Small intestine (tissue), 7 donors: ENCODE results near the gene LRRC25. TPM values are rescaled to one million over a fixed set of nuclear protein-coding genes. Genes with fewer than 3 reads are reported as not detected.
"Not testable (repeated sequence)": the region's sequence is repeated elsewhere in the genome, so short reads cannot be mapped to it uniquely, and the experiment has no call there.

Source experiments
- DNase-seq, 2 donors: peaks; one replicate each; pipeline versions ENCODE4 v3.0.0 to v3.0.0-alpha.2; 2013
- FAIRE-seq: peaks from 2 replicates; lab custom pipeline; 2012; peaks lifted over from hg19 to GRCh38; lab: Jason Lieb, UNC
- H3K27ac ChIP-seq, 3 donors: one replicate each; pipeline ENCODE4 v1.5.1; 2013; ENCODE audit warnings: low read length in 2 of 3, mild to moderate bottlenecking in 2 of 3, control low read depth in 1 of 3, inconsistent platforms in 1 of 3, low read depth in 1 of 3, moderate library complexity in 1 of 3
- H3K27me3 ChIP-seq, 3 donors: one replicate each; pipeline ENCODE4 v1.6.1; 2013; ENCODE audit warnings: low read length in 3 of 3, inconsistent platforms in 1 of 3; ENCODE audit not compliant: control insufficient read depth in 3 of 3, insufficient read depth in 3 of 3
- H3K36me3 ChIP-seq, 3 donors: one replicate each; pipeline ENCODE4 v1.6.1; 2013; ENCODE audit warnings: low read length in 3 of 3, inconsistent platforms in 1 of 3, low read depth in 1 of 3, mild to moderate bottlenecking in 1 of 3, moderate library complexity in 1 of 3; ENCODE audit not compliant: control insufficient read depth in 3 of 3, insufficient read depth in 2 of 3
- H3K4me1 ChIP-seq, 3 donors: one replicate each; pipeline ENCODE4 v1.6.1; 2013; ENCODE audit warnings: low read length in 2 of 3, inconsistent platforms in 1 of 3, low read depth in 1 of 3, mild to moderate bottlenecking in 1 of 3, moderate library complexity in 1 of 3; ENCODE audit not compliant: control insufficient read depth in 3 of 3, insufficient read depth in 2 of 3
- H3K4me3 ChIP-seq, 3 donors: one replicate each; pipeline ENCODE4 v1.5.1; 2013; ENCODE audit warnings: low read length in 3 of 3, control low read depth in 1 of 3, inconsistent platforms in 1 of 3, low read depth in 1 of 3, mild to moderate bottlenecking in 1 of 3, moderate library complexity in 1 of 3
- H3K9me3 ChIP-seq, 2 donors: one replicate each; pipeline ENCODE4 v1.6.1; 2013; ENCODE audit warnings: low read depth in 1 of 2, low read length in 1 of 2; ENCODE audit not compliant: control insufficient read depth in 2 of 2, insufficient read depth in 1 of 2
- WGBS, 3 donors: extraction: QIAGEN DNeasy Blood & Tissue Kit; methylation state at CpG; one replicate each; pipeline ENCODE4 v1.1.7; 2013; 5-methylcytosine and 5-hydroxymethylcytosine counted together
- polyA plus RNA-seq, 4 donors: library from polyadenylated mRNA; stranded (reverse) in 3 of 4; unstranded in 1 of 4; fragments of 200-250 nt in 3 of 4; fragments of 120-200 nt in 1 of 4; gene quantifications; one replicate each; pipeline versions ENCODE4 v1.2.1 to v1.2.3, GENCODE V29; 2013
- donor health status: healthy with polysubstance abuse.
- donor health status: control.
- donor health status: control.
- donor health status: Bipolar disorder and iron deficiency.
- donor health status: healthy.

The LRRC25 gene
- polyA plus RNA-seq, 4 donors = 0.89 to 5.1 (median 3.4) TPM

GRCh38 chr19:18406749-18407148 lies 9.3 kb upstream of the LRRC25 start:
- no peaks in the 10 kb centered on the region for H3K27me3 ChIP-seq
- WGBS, 3 donors = 92 to 94% (median 92%) methylated on average over 9 of the region's 9 CpGs
- FAIRE-seq (no peak), DNase-seq (no peak)
- peaks cover 0 to 2% (median 0%) of the 10 kb centered on the region in 3 donors for H3K36me3 ChIP-seq
- no peak overlapping the region for H3K4me3 ChIP-seq
- H3K4me1 ChIP-seq = peaks cover 0 to 32% (median 0%) of the 10 kb centered on the region in 3 donors
- no peak overlapping the region for H3K27ac ChIP-seq
- H3K9me3 ChIP-seq = no peaks in the 10 kb centered on the region

DNA sequence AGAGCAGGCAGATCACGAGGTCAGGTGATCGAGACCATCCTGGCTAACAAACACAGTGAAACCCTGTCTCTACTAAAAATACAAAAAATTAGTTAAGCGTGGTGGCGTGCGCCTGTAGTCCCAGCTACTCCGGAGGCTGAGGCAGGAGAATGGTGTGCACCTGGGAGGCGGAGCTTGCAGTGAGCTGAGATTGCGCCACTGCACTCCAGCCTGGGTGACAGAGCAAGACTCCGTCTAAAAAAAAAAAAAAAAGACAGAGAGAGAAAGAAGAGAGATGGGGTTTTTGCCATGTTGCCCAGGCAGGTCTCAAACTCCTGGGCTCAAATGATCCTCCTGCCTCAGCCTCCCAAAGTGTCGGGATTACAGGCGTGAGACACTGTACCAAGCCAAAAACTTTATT lies 8.3 kb upstream of the LRRC25 start:
- not testable (repeated sequence) for H3K36me3 ChIP-seq, H3K27ac ChIP-seq, FAIRE-seq, H3K4me3 ChIP-seq, H3K9me3 ChIP-seq, H3K27me3 ChIP-seq, DNase-seq
- WGBS, 3 donors = 84 to 87% (median 86%) methylated on average over 10 to 11 of the region's 11 CpGs
- H3K4me1 ChIP-seq = peaks cover 0 to 37% (median 0%) of the 10 kb centered on the region in 3 donors

DNA sequence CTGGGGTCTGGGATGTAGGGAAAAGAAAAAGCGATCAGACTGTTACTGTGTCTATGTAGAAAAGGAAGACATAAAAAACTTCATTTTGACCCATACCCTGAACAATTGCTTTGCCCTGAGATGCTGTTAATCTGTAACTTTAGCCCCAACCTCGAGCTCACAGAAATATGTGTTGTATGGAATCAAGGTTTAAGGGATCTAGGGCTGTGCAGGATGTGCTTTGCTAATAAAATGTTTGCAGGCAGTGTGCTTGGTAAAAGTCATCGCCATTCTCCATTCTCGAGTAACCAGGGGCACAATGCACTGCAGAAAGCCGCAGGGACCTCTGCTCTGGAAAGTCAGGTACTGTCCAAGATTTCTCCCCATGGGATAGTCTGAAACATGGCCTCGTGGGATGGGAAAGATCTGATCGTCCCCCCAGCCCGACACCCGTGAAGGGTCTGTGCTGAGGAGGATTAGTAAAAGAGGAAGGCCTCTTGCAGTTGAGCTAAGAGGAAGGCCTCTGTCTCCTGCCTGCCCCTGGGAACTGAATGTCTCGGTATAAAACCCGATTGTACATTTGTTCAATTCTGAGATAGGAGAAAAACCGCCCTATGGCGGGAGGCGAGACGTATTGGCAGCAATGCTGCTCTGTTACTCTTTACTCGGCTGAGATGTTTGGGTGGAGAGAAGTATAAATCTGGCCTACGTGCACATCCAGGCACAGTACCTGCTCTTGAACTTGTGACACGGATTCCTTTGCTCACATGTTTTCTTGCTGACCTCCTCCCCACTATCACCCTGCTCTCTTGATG lies 5.2 kb upstream of the LRRC25 start:
- 53 to 75% (median 67%) methylated on average over 18 of the region's 18 CpGs for WGBS, 3 donors
- not testable (repeated sequence) for H3K36me3 ChIP-seq, H3K27me3 ChIP-seq, FAIRE-seq, H3K9me3 ChIP-seq
- DNase-seq = peak in 1 of 2 donors; percentile 60
- Histone ChIP-seq H3K4me1 (peaks cover 0 to 34% (median 0%) of the 10 kb centered on the region in 3 donors), H3K27ac (peak overlapping the region in 2 of 3 donors; percentile 44 to 90), H3K4me3 (peak overlapping the region in 1 of 3 donors; percentile 18)

DNA sequence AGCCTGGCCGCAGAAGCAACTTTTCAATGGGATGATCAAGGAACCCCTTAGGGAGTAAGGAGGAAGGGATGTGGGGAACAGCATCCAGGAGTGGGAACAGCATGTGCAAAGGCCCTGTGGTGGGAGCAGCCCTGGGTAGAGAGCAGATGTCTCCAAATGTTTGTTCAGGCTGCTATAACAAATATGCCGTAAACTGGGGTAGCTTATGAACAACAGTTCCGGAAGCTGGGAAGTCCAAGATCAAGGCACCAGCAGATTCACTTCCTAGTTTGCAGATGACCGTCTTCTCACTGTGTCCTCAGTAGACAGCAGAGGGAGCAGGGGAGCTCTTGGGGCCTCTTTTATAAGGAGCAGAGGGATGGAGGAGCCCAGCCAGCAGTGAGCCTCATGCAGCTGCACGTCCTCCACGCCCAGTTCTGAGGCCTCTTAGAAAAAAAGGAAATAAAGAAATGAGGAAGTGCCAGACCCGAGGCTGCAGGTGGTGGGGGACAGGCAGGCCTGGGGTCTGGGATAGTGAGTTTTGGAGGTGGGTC lies 4.2 kb upstream of the LRRC25 start:
- peak overlapping the region in 2 of 3 donors; percentile 55 to 90 for H3K27ac ChIP-seq
- peak; percentile 75 to 93 for DNase-seq

GRCh38 chr19:18399008-18399407 lies 1.6 kb upstream of the LRRC25 start:
- Histone ChIP-seq H3K36me3 (no peaks in the 10 kb centered on the region), H3K27me3 (no peaks in the 10 kb centered on the region), H3K4me3 (no peak overlapping the region), H3K27ac (no peak overlapping the region), H3K9me3 (peaks cover 0 to 2% of the 10 kb centered on the region in 2 donors), H3K4me1 (peaks cover 0 to 39% (median 0%) of the 10 kb centered on the region in 3 donors)
- FAIRE-seq (no peak), DNase-seq (peak in 1 of 2 donors; percentile 79)
- WGBS, 3 donors = 21 to 43% (median 25%) methylated on average over 6 of the region's 6 CpGs

More for the DNA sequence above, 4.2 kb upstream of the LRRC25 start:
- Histone ChIP-seq H3K4me1 (peaks cover 0 to 42% (median 0%) of the 10 kb centered on the region in 3 donors), H3K9me3 (peaks cover 0 to 2% of the 10 kb centered on the region in 2 donors), H3K36me3 (peaks cover 0 to 2% (median 0%) of the 10 kb centered on the region in 3 donors), H3K27me3 (no peaks in the 10 kb centered on the region), H3K4me3 (peak overlapping the region in 1 of 3 donors; percentile 18)
- 26 to 37% (median 32%) methylated on average over 7 of the region's 7 CpGs for WGBS, 3 donors
- FAIRE-seq = no peak

DNA sequence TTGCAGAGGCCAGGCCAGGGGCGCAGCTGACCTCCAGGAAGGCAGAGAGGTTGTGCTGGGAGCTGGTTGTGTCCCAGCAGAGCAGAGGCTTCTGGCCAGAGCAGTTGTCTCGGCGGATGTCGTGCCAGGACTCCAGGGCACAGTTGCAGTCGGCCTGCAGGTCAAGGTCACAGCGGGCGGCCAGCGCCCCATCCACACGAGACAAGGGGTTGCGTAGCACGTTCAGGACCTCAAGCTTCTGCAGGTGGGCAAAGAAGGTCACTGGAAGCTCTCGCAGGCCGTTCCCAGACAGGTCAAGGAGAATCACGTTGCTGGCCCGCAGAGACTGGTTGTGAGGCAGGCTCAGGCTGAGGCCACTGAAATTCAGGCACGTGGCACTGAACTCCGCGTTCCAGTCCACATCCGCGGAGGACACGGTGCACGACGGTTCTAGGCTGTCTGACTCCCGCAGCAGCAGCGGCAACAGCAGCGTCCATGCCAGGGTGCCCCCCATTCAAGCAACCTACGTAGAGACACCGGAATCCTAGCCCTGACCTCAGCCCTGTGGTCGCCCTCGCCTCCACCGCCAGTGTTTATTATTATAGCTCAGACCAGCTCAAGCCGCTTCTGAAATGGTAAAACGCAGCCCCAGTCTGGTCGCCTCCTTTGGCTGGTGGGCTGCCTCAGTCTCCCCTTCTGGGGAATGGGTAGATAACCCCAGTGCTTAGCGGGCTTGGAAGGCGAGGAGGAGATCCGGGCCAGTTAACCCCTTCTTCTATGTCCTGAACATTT lies 766 bp downstream of the LRRC25 start:
- no peak overlapping the region for H3K27ac ChIP-seq
- DNase-seq = no peak
- H3K36me3 ChIP-seq = no peaks in the 10 kb centered on the region
- peaks cover 0 to 2% of the 10 kb centered on the region in 2 donors for H3K9me3 ChIP-seq
- 46 to 66% (median 56%) methylated on average over 37 of the region's 37 CpGs for WGBS, 3 donors
- FAIRE-seq = no peak
- peak overlapping the region in 1 of 3 donors; percentile 28 for H3K4me3 ChIP-seq
- H3K27me3 ChIP-seq = no peaks in the 10 kb centered on the region
- H3K4me1 ChIP-seq = peaks cover 0 to 16% (median 0%) of the 10 kb centered on the region in 3 donors

GRCh38 chr19:18393836-18394235 lies 3.6 kb downstream of the LRRC25 start:
- Histone ChIP-seq H3K36me3 (peaks cover 0 to 19% (median 0%) of the 10 kb centered on the region in 3 donors), H3K9me3 (peaks cover 0 to 4% of the 10 kb centered on the region in 2 donors), H3K4me1 (peaks cover 0 to 12% (median 0%) of the 10 kb centered on the region in 3 donors), H3K4me3 (no peak overlapping the region), H3K27ac (peak overlapping the region in 1 of 3 donors; percentile 29), H3K27me3 (no peaks in the 10 kb centered on the region)
- FAIRE-seq (no peak), DNase-seq (no peak)
- 65 to 78% (median 78%) methylated on average over 7 of the region's 7 CpGs for WGBS, 3 donors

DNA sequence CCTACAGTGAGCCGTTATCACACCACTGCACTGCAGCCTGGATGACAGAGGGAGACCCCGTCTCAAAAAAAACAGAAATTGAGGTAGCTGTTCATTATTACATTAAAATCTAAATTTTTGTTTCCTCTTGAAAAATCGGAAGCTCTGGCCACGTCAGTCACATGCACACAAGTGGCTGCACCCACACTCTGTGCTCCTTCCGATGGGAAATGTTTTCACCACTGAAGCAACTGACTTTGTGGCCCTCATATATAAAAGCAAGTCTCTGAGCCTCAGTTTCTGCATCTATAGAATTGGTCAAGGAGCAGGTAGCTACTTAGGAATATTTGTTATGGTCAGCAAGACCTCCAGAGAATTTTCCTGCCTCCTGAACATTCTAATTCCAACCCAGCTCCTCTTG lies 4.5 kb downstream of the LRRC25 start:
- WGBS, 3 donors = 63 to 66% (median 63%) methylated on average over 5 of the region's 5 CpGs
- peaks cover 0 to 4% of the 10 kb centered on the region in 2 donors for H3K9me3 ChIP-seq
- FAIRE-seq (no peak), DNase-seq (no peak)
- H3K4me3 ChIP-seq = no peak overlapping the region
- H3K27ac ChIP-seq = no peak overlapping the region
- H3K27me3 ChIP-seq = no peaks in the 10 kb centered on the region
- H3K4me1 ChIP-seq = peaks cover 0 to 17% (median under 1%) of the 10 kb centered on the region in 3 donors
- peaks cover 0 to 23% (median 0%) of the 10 kb centered on the region in 3 donors for H3K36me3 ChIP-seq
